ENCODE measurements around the gene PHF1. TPM values are rescaled to one million over a fixed set of nuclear protein-coding genes. Genes with fewer than 3 reads are reported as not detected.
"Not testable (repeated sequence)": the region's sequence is repeated elsewhere in the genome, so short reads cannot be mapped to it uniquely, and the experiment has no call there.

The PHF1 gene
- total and polyA plus RNA-seq, 4 donors = 17.2 to 128 (median 85.6) TPM

DNA sequence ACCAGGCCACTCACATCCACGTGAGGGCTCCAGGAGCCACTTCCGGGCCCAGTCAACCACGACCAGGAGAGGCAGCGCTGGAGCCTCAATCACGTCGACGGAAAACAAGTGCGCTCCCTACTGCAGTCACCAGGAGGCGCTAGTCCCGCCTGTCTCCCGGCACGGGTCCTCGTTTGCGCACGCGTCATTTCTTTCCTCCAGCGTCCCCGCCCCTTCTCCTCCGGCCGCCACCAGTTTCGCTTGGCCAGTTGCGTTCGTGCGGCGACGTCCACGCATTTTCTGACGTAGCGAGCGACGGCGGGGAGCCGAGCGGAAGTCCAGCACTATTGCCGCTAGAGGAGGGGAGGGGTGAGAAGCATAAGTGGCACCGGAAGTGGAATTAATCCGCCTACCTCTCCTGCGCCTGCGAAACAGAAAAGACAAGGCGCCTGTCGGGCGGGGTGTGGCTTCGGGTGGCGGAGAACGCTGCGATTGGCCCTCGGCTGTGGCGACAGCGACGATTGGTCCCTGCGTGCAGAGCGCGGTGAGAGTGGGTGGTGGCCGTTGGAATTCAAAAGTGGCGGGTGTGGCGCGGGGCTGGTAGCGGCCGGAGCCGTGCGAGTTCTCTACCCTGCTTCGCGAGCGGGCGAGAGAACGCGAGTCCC, 19.4 kb upstream of the PHF1 start, which contains the start of gene KIFC1:
Gene KIFC1, plus strand, starts transcription at position 546 of the 644 bp plus-strand sequence. CDS start 163 bp downstream, outside the sequence.
- H3K9me3 ChIP-seq (ENCODE audit: control insufficient read depth, insufficient read depth, low read length) = no peaks in the 10 kb centered on the region
- no peaks in the 10 kb centered on the region for H3K36me3 ChIP-seq (ENCODE audit: control insufficient read depth, insufficient read depth, low read length)
- peak within 1 kb of the TSS; percentile 80 for H3K27ac ChIP-seq (ENCODE audit: low read depth, low read length)
- H3K4me1 ChIP-seq (ENCODE audit: control insufficient read depth, insufficient read depth, low read length) = peaks cover 17% of the 10 kb centered on the region
- DNase-seq (ENCODE audit: low read depth in 4 of 6, low spot score in 6 of 6) = peak; percentile 97 to 100 (median 98)
- WGBS (ENCODE audit: insufficient coverage) = 0% methylated on average over 60 of the region's 67 CpGs
- no peaks in the 10 kb centered on the region for H3K27me3 ChIP-seq (ENCODE audit: control insufficient read depth, insufficient read depth, low read length)
- peak within 1 kb of the TSS; percentile 69 for H3K4me3 ChIP-seq (ENCODE audit: low read depth, low read length)

DNA sequence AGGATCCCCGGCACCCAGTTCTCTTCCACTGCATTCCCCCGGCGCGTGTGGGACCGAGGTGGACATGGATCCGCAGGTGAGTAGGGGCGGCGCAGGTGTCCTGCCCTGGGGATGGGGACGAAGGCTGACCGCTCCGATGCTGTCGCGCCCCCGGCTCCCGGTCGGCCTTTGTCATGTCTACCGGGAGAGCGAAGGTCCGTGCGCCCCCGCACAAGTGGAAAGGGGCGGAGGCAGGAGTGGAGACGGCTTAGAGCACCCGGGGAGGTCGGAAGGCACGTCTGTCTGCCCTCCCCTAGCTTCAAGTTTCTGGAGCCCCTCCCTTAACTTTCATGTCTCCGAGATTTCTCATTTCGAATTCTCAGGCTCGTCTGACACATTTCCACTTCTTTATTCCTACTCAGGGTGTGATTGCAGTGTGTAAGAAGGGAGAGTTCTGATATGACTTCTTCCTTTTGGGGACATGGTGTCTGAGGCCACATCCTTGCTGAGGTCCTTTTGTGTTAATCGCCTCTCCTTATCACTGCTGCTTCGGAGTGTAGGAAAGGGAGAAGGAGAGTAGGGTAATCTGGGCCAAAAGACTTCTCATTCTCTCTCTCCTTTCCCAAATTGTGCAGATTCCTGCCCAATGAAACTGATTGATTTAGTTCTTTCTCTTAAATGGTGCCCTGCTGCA, 18.8 kb upstream of the PHF1 start:
- H3K27ac ChIP-seq (ENCODE audit: low read depth, low read length) = peak overlapping the region; percentile 72
- H3K27me3 ChIP-seq (ENCODE audit: control insufficient read depth, insufficient read depth, low read length) = no peaks in the 10 kb centered on the region
- WGBS (ENCODE audit: insufficient coverage) = 0% methylated on average over 21 of the region's 31 CpGs
- H3K4me3 ChIP-seq (ENCODE audit: low read depth, low read length) = peak overlapping the region; percentile 69
- H3K9me3 ChIP-seq (ENCODE audit: control insufficient read depth, insufficient read depth, low read length) = no peaks in the 10 kb centered on the region
- DNase-seq (ENCODE audit: low read depth in 4 of 6, low spot score in 6 of 6) = no peak
- no peaks in the 10 kb centered on the region for H3K36me3 ChIP-seq (ENCODE audit: control insufficient read depth, insufficient read depth, low read length)
- peaks cover 17% of the 10 kb centered on the region for H3K4me1 ChIP-seq (ENCODE audit: control insufficient read depth, insufficient read depth, low read length)

DNA sequence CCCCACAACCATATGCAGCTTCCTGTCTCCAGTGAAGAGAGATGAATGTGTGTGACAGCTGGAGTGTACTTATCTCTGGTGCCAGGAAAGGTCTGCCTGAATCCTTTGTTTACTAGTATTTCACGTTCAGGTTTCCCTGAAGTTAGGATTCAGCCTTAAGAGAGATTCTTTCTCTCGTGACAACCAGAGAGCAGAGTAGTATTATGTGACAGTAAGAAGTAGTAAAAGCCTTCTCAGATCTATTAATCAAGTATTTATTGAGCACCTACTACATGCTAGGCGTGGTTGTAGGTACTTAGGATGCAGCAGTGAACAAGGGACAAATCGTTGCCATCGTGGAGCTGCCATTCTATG, 18.2 kb upstream of the PHF1 start:
- WGBS (ENCODE audit: insufficient coverage) = no CpG with 5 or more reads among the region's 5 CpGs
- no peak for DNase-seq (ENCODE audit: low read depth in 4 of 6, low spot score in 6 of 6)
- H3K27me3 ChIP-seq (ENCODE audit: control insufficient read depth, insufficient read depth, low read length) = no peaks in the 10 kb centered on the region
- no peaks in the 10 kb centered on the region for H3K9me3 ChIP-seq (ENCODE audit: control insufficient read depth, insufficient read depth, low read length)
- H3K36me3 ChIP-seq (ENCODE audit: control insufficient read depth, insufficient read depth, low read length) = no peaks in the 10 kb centered on the region
- H3K27ac ChIP-seq (ENCODE audit: low read depth, low read length) = no peak overlapping the region
- peaks cover 17% of the 10 kb centered on the region for H3K4me1 ChIP-seq (ENCODE audit: control insufficient read depth, insufficient read depth, low read length)
- peak overlapping the region; percentile 69 for H3K4me3 ChIP-seq (ENCODE audit: low read depth, low read length)

DNA sequence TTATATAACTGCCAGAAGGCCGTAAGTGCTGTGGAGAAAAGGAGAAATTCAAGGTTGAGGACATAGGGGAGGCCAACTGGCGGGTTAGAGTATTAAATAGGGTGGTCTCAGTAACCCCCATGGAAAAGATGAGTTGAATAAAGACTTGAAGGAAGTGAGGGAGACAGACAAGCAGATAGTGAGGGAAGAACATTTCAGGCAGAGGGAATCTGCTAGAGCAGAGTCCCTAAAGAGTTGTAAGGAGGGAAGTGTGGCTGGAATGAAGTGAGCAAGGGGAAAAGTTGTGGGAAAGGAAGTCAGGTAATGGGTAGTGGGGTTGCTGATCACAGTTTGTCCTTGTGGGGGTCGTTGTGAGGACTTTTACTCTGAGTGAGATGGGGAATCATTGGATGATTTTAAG, 17.8 kb upstream of the PHF1 start:
- Histone ChIP-seq H3K27me3 (ENCODE audit: control insufficient read depth, insufficient read depth, low read length) (no peaks in the 10 kb centered on the region), H3K9me3 (ENCODE audit: control insufficient read depth, insufficient read depth, low read length) (no peaks in the 10 kb centered on the region), H3K36me3 (ENCODE audit: control insufficient read depth, insufficient read depth, low read length) (peaks cover under 1% of the 10 kb centered on the region), H3K4me3 (ENCODE audit: low read depth, low read length) (peak overlapping the region; percentile 69), H3K27ac (ENCODE audit: low read depth, low read length) (no peak overlapping the region), H3K4me1 (ENCODE audit: control insufficient read depth, insufficient read depth, low read length) (peaks cover 17% of the 10 kb centered on the region)
- DNase-seq (ENCODE audit: low read depth in 4 of 6, low spot score in 6 of 6) = no peak
- 71% methylated on average over 2 of the region's 3 CpGs for WGBS (ENCODE audit: insufficient coverage)

DNA sequence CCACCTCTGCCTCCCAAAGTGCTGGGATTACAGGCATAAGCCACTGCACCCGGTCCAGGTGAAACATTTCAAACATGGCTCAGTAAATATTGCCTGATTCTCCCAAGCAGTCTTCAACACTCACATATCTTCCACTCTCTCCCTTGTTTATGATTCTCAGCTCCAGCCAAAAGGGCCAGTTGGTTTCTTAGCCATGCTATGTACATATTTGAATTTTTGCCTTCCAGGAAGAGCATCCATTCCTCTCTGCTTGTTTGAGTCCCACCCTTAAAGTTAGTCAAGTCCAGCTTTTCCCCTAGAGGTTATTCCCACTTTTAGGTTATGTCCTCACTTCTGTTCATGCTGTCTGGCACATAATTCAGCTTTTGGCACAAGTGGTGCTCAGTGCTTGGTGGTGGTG, 13.3 kb upstream of the PHF1 start:
- Histone ChIP-seq H3K27ac (ENCODE audit: low read depth, low read length) (no peak overlapping the region), H3K27me3 (ENCODE audit: control insufficient read depth, insufficient read depth, low read length) (no peaks in the 10 kb centered on the region), H3K4me1 (ENCODE audit: control insufficient read depth, insufficient read depth, low read length) (peaks cover 6% of the 10 kb centered on the region), H3K9me3 (ENCODE audit: control insufficient read depth, insufficient read depth, low read length) (no peaks in the 10 kb centered on the region), H3K4me3 (ENCODE audit: low read depth, low read length) (no peak overlapping the region), H3K36me3 (ENCODE audit: control insufficient read depth, insufficient read depth, low read length) (peaks cover 2% of the 10 kb centered on the region)
- no peak for DNase-seq (ENCODE audit: low read depth in 4 of 6, low spot score in 6 of 6)
- 89% methylated on average over 1 of the region's 1 CpG for WGBS (ENCODE audit: insufficient coverage)

- 100% methylated on average over 1 of the region's 3 CpGs for WGBS (ENCODE audit: insufficient coverage)
- not testable (repeated sequence) for H3K27ac ChIP-seq (ENCODE audit: low read depth, low read length); H3K9me3 ChIP-seq (ENCODE audit: control insufficient read depth, insufficient read depth, low read length); H3K4me1 ChIP-seq (ENCODE audit: control insufficient read depth, insufficient read depth, low read length); H3K27me3 ChIP-seq (ENCODE audit: control insufficient read depth, insufficient read depth, low read length); DNase-seq (ENCODE audit: low read depth in 4 of 6, low spot score in 6 of 6); H3K36me3 ChIP-seq (ENCODE audit: control insufficient read depth, insufficient read depth, low read length); H3K4me3 ChIP-seq (ENCODE audit: low read depth, low read length)
These were observed 12.2 kb upstream of the PHF1 start for GRCh38 chr6:33398601-33399000.

DNA sequence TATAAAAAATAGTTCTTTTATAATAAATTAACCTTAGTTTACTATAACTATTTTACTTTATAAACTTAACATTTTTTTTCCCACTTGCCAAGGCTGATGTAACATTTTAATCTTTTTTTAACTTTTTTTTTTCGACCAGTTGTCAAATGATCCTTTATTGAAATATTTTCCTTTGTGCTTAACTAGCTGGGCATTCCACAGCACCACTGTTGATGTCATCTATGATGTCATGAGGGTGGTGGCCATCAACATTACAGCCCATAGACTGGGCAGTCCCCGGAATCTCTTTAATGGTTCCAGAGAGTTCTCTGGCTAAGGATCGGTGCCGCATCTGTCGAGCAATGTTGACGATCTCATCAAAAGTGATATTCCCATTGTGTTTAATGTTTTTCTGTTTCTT, 10.9 kb upstream of the PHF1 start:
- 100% methylated on average over 1 of the region's 6 CpGs for WGBS (ENCODE audit: insufficient coverage)

GRCh38 chr6:33404884-33405283, 5.9 kb upstream of the PHF1 start:
- Histone ChIP-seq H3K27ac (ENCODE audit: low read depth, low read length) (no peak overlapping the region), H3K27me3 (ENCODE audit: control insufficient read depth, insufficient read depth, low read length) (no peaks in the 10 kb centered on the region), H3K36me3 (ENCODE audit: control insufficient read depth, insufficient read depth, low read length) (peaks cover 22% of the 10 kb centered on the region), H3K4me3 (ENCODE audit: low read depth, low read length) (no peak overlapping the region), H3K4me1 (ENCODE audit: control insufficient read depth, insufficient read depth, low read length) (peaks cover 3% of the 10 kb centered on the region), H3K9me3 (ENCODE audit: control insufficient read depth, insufficient read depth, low read length) (no peaks in the 10 kb centered on the region)
- no peak for DNase-seq (ENCODE audit: low read depth in 4 of 6, low spot score in 6 of 6)
- 96% methylated on average over 12 of the region's 17 CpGs for WGBS (ENCODE audit: insufficient coverage)

More for the DNA sequence above, 10.9 kb upstream of the PHF1 start:
- not testable (repeated sequence) for H3K27me3 ChIP-seq (ENCODE audit: control insufficient read depth, insufficient read depth, low read length); H3K4me1 ChIP-seq (ENCODE audit: control insufficient read depth, insufficient read depth, low read length); DNase-seq (ENCODE audit: low read depth in 4 of 6, low spot score in 6 of 6); H3K27ac ChIP-seq (ENCODE audit: low read depth, low read length); H3K9me3 ChIP-seq (ENCODE audit: control insufficient read depth, insufficient read depth, low read length); H3K4me3 ChIP-seq (ENCODE audit: low read depth, low read length)
- peaks cover 10% of the 10 kb centered on the region for H3K36me3 ChIP-seq (ENCODE audit: control insufficient read depth, insufficient read depth, low read length)

- WGBS (ENCODE audit: insufficient coverage) = 94% methylated on average over 15 of the region's 15 CpGs
- Histone ChIP-seq H3K4me1 (ENCODE audit: control insufficient read depth, insufficient read depth, low read length) (peaks cover 4% of the 10 kb centered on the region), H3K36me3 (ENCODE audit: control insufficient read depth, insufficient read depth, low read length) (peaks cover 22% of the 10 kb centered on the region), H3K4me3 (ENCODE audit: low read depth, low read length) (no peak overlapping the region), H3K27ac (ENCODE audit: low read depth, low read length) (no peak overlapping the region), H3K27me3 (ENCODE audit: control insufficient read depth, insufficient read depth, low read length) (no peaks in the 10 kb centered on the region), H3K9me3 (ENCODE audit: control insufficient read depth, insufficient read depth, low read length) (no peaks in the 10 kb centered on the region)
- DNase-seq (ENCODE audit: low read depth in 4 of 6, low spot score in 6 of 6) = no peak
These were observed 5.4 kb upstream of the PHF1 start for GRCh38 chr6:33405386-33405940.

DNA sequence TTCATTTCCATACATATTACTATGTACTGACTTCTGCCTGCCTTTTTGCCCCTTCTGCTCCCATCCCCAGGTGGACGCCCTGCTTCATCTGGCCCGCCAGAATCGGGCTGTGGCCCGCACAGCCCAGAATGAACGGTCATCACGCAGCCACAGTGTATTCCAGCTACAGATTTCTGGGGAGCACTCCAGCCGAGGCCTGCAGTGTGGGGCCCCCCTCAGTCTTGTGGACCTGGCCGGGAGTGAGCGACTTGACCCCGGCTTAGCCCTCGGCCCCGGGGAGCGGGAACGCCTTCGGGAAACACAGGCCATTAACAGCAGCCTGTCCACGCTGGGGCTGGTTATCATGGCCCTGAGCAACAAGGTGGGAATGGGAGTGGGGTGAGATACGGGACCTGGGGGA, 4.7 kb upstream of the PHF1 start:
- no peak overlapping the region for H3K4me3 ChIP-seq (ENCODE audit: low read depth, low read length)
- DNase-seq (ENCODE audit: low read depth in 4 of 6, low spot score in 6 of 6) = no peak
- 94% methylated on average over 9 of the region's 17 CpGs for WGBS (ENCODE audit: insufficient coverage)
- no peaks in the 10 kb centered on the region for H3K27me3 ChIP-seq (ENCODE audit: control insufficient read depth, insufficient read depth, low read length)
- no peaks in the 10 kb centered on the region for H3K9me3 ChIP-seq (ENCODE audit: control insufficient read depth, insufficient read depth, low read length)
- H3K4me1 ChIP-seq (ENCODE audit: control insufficient read depth, insufficient read depth, low read length) = peaks cover 4% of the 10 kb centered on the region
- no peak overlapping the region for H3K27ac ChIP-seq (ENCODE audit: low read depth, low read length)
- H3K36me3 ChIP-seq (ENCODE audit: control insufficient read depth, insufficient read depth, low read length) = peaks cover 22% of the 10 kb centered on the region
